ENCODE data around the gene PDE3B.
"Not testable (repeated sequence)": the region's sequence is repeated elsewhere in the genome, so short reads cannot be mapped to it uniquely, and the experiment has no call there.

The PDE3B gene

DNA sequence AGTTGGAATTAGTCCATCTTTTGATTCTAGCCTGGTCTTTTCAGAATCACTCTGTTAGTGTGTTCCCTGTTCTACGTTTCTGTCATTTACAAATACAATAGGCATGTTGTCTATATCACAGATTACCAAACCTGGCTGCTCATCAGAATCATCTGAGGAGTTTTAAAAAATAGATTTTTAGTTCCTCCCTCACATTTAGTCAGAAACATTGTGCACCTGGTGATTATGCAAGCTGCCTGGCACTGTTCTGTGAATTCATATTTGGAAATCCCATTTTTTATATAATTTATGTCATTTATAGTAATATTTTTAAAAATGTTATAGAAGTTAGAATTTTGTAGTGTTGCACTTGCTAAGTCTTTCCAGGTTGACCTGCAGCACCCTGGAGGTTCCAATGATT lies 107.3 kb downstream of the PDE3B start:
- no peak for DNase-seq (ENCODE audit: low read depth)
- TF ChIP-seq, protein P1, sequence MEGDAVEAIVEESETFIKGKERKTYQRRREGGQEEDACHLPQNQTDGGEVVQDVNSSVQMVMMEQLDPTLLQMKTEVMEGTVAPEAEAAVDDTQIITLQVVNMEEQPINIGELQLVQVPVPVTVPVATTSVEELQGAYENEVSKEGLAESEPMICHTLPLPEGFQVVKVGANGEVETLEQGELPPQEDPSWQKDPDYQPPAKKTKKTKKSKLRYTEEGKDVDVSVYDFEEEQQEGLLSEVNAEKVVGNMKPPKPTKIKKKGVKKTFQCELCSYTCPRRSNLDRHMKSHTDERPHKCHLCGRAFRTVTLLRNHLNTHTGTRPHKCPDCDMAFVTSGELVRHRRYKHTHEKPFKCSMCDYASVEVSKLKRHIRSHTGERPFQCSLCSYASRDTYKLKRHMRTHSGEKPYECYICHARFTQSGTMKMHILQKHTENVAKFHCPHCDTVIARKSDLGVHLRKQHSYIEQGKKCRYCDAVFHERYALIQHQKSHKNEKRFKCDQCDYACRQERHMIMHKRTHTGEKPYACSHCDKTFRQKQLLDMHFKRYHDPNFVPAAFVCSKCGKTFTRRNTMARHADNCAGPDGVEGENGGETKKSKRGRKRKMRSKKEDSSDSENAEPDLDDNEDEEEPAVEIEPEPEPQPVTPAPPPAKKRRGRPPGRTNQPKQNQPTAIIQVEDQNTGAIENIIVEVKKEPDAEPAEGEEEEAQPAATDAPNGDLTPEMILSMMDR (conservative IDR thresholded peaks at IDR 0.05; ENCODE audit: low read depth, low read length) = no peak
- H3K4me3 ChIP-seq (ENCODE audit: low read depth, low read length) = no peak overlapping the region

DNA sequence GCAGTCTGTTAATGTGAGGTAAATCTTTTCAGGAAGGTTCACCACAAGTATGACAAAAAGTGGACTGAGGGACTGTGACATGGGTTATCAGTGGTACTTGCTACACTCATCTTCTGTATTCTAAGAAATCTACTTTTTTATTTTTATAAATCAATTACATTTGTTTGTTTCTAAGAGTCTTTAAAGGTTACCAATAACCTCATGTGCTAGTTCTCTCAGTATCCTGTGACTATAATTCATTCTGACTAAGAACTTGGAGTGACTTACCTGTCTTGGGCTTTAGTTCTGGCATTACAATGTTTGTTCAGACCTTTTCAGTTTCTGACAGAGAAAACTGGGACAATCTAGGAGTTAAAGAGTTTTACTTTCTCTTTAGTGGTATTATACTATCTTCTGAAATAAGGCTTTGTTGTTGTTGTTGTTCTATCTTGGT lies 108.4 kb downstream of the PDE3B start:
- no peak for DNase-seq (ENCODE audit: low read depth)
- H3K4me3 ChIP-seq (ENCODE audit: low read depth, low read length) = no peak overlapping the region
- TF ChIP-seq, protein P1 (conservative IDR thresholded peaks at IDR 0.05; ENCODE audit: low read depth, low read length) = no peak

DNA sequence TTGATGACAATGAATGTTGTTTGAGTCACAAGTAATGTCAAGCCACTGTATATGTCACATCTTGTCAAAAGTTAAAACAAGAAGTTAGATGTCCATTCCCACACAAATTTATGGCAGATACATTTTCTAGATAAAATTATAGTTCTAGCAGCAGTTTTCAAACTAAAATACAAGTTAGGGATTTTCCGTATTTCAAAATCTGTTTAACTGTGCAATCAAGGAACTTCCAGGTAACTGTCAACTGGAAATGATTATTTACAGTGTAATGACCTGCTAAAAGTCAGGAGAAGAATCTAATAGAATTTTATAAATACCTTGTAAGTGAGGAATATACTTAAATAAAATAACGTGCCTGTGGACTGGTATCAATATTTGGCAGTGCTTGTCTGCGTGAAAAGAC lies 111.5 kb downstream of the PDE3B start:
- no peak for DNase-seq (ENCODE audit: low read depth)
- no peak overlapping the region for H3K4me3 ChIP-seq (ENCODE audit: low read depth, low read length)
- TF ChIP-seq, protein P1 (conservative IDR thresholded peaks at IDR 0.05; ENCODE audit: low read depth, low read length) = no peak

DNA sequence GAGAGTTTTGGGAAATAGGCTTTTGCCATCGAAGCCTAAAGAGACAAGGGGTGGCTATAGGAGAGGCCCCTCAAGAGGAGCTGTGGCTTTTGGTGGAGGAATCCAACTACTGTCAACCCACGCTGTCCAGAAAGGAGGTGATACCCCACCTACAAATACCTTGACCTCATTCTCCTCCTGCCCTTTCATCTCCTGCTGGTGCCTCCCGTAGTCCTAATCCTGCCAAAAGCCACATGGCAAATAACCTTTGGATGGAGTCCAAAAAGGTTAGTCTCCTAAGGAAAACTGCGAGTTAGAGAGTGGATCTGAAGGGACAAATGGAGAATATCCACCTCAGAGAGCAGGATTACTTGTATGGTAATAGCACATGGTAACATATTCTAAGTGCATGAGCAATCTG lies 112.7 kb downstream of the PDE3B start:
- TF ChIP-seq, protein P1 (conservative IDR thresholded peaks at IDR 0.05; ENCODE audit: low read depth, low read length) = no peak
- H3K4me3 ChIP-seq (ENCODE audit: low read depth, low read length) = no peak overlapping the region
- DNase-seq (ENCODE audit: low read depth) = no peak

DNA sequence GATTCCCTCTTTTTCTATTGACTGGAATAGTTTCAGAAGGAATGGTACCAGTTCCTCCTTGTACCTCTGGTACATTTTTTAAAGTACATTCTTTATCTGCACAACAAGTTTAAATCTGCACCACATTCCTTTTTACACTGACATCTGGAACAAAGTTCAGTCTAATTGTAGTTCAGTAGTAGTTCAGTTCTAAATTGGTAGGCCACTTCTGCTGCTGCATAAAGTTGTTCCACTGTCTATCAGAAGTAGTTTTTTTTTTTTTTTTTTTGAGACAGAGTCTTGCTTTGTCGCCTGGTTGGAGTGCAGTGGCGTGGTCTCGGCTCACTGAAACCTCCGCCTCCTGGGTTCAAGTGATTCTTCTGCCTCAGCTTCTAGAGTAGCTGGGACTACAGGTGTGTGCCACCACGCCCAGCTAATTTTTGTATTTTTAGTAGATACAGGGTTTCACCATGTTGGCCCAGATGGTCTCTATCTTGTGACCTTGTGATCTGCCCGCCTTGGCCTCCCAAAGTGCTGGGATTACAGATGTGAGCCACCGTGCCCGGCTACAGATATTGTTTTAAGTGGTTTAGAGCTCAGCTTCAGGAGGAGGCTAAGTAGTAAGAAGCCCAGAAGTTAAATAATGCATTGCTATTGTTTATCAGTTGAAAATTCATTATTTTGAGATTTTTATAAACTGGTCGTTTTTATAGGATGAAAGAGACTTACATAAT lies 115.9 kb downstream of the PDE3B start:
- H3K4me3 ChIP-seq (ENCODE audit: low read depth, low read length) = not testable (repeated sequence)
- DNase-seq (ENCODE audit: low read depth) = peak; percentile 2

DNA sequence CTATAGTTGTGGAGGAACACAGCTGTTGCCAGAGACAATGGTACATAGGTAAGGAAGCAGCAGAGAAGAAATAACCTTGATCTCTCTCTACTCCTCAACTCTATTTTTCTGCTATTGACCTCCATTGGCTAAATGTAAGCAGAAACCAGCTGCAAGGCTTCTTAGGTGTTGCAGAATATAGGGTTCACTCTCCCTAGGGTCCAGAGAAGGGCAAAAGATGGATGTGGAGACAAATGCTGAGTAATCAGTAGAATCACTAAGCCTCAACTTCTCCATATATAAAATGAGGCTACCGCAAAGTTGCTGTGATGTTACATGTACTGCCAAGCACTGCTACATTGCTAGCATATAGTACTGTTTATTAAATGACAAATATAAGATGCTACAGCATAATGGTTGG lies 120.6 kb downstream of the PDE3B start:
- H3K4me3 ChIP-seq (ENCODE audit: low read depth, low read length) = no peak overlapping the region
- DNase-seq (ENCODE audit: low read depth) = no peak
- TF ChIP-seq, protein P1 (conservative IDR thresholded peaks at IDR 0.05; ENCODE audit: low read depth, low read length) = no peak

DNA sequence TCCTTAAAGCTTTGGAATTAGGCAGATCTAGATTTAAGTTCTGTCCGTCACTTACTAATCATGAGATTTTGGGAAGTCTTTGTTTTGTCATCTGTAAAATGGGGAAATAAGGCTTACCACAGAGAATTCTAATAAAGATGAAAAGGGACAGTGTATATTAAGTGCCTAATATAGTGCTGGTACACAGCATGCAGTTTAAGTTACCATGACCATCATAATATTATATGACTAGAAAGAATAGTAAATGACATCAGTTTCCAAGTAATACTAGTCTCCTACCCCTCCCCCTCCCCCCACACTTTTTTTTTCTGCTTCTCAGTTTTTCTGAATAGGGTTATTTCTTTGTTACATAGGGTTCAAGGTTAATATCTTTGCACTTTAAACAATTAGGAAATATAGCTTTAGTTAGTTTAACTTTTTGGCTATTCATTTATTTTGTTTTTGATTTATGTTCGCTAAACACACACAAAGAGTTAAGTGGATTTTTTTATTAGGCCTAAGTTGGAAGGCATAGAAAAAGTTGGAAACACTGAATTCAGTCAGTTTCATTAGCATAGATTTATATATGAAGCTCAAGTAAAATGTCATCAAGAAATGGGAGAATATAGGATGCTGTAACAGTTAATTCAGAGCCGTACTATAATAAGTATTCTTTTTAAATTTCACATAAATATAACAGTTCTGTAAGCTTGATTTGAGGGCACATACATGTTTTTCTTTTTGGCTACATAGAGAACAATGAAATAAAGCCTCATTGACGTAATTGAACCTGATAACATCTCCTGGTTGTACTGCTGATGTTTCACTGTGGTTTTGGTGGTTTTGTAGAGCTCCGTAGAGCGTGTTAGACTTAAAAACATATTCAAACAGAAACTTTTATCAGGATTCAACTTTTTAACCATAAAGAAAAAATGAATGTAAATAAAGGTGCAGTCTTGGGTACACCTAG lies 121.2 kb downstream of the PDE3B start:
- DNase-seq (ENCODE audit: low read depth) = peak; percentile 61
- TF ChIP-seq, protein P1 (conservative IDR thresholded peaks at IDR 0.05; ENCODE audit: low read depth, low read length) = no peak

More for the DNA sequence above, 121.2 kb downstream of the PDE3B start:
- no peak overlapping the region for H3K4me3 ChIP-seq (ENCODE audit: low read depth, low read length)

Measured in choroid plexus epithelial cell (primary cell).